Gastroesophageal sphincter (tissue), 4 donors: ENCODE measurements around the gene XXYLT1. TPM values are rescaled to one million over a fixed set of nuclear protein-coding genes. Genes with fewer than 3 reads are reported as not detected.

Source experiments
- ATAC-seq: fragments of 150-250 bp; one replicate; pipeline ENCODE4 v1.9.1; 2016; ENCODE audit warnings: mild to moderate bottlenecking, moderate library complexity
- H3K27ac ChIP-seq, 4 donors: fragments of 200-600 bp; sonication (generic) in 3 of 4; 1 replicate in 3 of 4; 2 replicates in 1 of 4; pipeline ENCODE4 v1.5.1; 2016 to 2019
- H3K27me3 ChIP-seq: fragments of 200-600 bp; sonication (generic); one replicate; pipeline ENCODE4 v1.5.1; 2019
- H3K36me3 ChIP-seq, 2 donors: fragments of 200-600 bp; sonication (generic); one replicate each; pipeline ENCODE4 v1.5.1; 2019; ENCODE audit warnings: control low read depth in 1 of 2
- H3K4me1 ChIP-seq, 3 donors: fragments of 200-600 bp; sonication (generic); 1 replicate in 2 of 3; 2 replicates in 1 of 3; pipeline ENCODE4 v1.5.1; 2016 to 2019; ENCODE audit warnings: control low read depth in 2 of 3
- H3K4me3 ChIP-seq, 2 donors: fragments of 200-600 bp; sonication (generic); one replicate each; pipeline ENCODE4 v1.5.1; 2019; ENCODE audit warnings: mild to moderate bottlenecking in 1 of 2, moderate library complexity in 1 of 2
- H3K9me3 ChIP-seq, 3 donors: fragments of 200-600 bp; sonication (generic); one replicate each; pipeline ENCODE4 v1.5.1; 2017 to 2019; ENCODE audit warnings: control low read depth in 2 of 3
- CTCF ChIP-seq, 4 experiments: fragments of 200-600 bp in 2 of 4; fragments of 450-650 bp in 2 of 4; sonication (generic) in 1 of 4; IDR thresholded peaks; one replicate each; pipeline ENCODE4 v1.5.1; 2017 to 2019; ENCODE audit warnings: antibody characterized with exemption in 4 of 4, mild to moderate bottlenecking in 2 of 4, moderate library complexity in 2 of 4
- EP300 ChIP-seq: sonication (generic); formaldehyde crosslinking; IDR thresholded peaks from one replicate; pipeline ENCODE4 v1.6.1; 2017; ENCODE audit warnings: antibody characterized with exemption, mild to moderate bottlenecking
- POLR2A ChIP-seq, 2 donors: fragments of 450-650 bp; IDR thresholded peaks; one replicate each; pipeline ENCODE4 v1.6.1; 2017; ENCODE audit warnings: antibody characterized with exemption in 2 of 2, mild to moderate bottlenecking in 2 of 2, moderate library complexity in 1 of 2
- POLR2AphosphoS5 ChIP-seq: sonication (generic); formaldehyde crosslinking; IDR thresholded peaks from one replicate; pipeline ENCODE4 v1.6.1; 2017; ENCODE audit warnings: antibody characterized with exemption
- WGBS, 2 donors: methylation state at CpG; one replicate each; pipeline ENCODE4 v1.1.5; 2018; ENCODE audit warnings: low coverage in 1 of 2; 5-methylcytosine and 5-hydroxymethylcytosine counted together
- total RNA-seq, 4 donors: library from RNA; depleted of rRNA; stranded (reverse); fragments of >200 nt; gene quantifications; one replicate each; pipeline ENCODE4 v1.1.0, GENCODE V29; 2016

The XXYLT1 gene
- total RNA-seq, 4 donors from 2014 or later, result 10.1 to 14.0 (median 12.5) TPM

- Histone ChIP-seq H3K4me3 (no peak overlapping the region), H3K36me3 (no peaks in the 10 kb centered on the region), H3K4me1 (peaks cover 0 to under 1% (median 0%) of the 10 kb centered on the region in 3 donors), H3K27ac (no peak overlapping the region), H3K9me3 (no peaks in the 10 kb centered on the region), H3K27me3 (no peaks in the 10 kb centered on the region)
- no peak for TF ChIP-seq POLR2AphosphoS5
- 72 to 90% methylated on average over 13 to 19 of the region's 22 CpGs for WGBS, 2 donors
- no peak for ATAC-seq
Measured at GRCh38 chr3:195097331-195098255, 173.4 kb downstream of the XXYLT1 start.

- Histone ChIP-seq H3K9me3 (no peaks in the 10 kb centered on the region), H3K4me1 (no peaks in the 10 kb centered on the region), H3K27me3 (no peaks in the 10 kb centered on the region), H3K36me3 (no peaks in the 10 kb centered on the region), H3K4me3 (no peak overlapping the region), H3K27ac (no peak overlapping the region)
- WGBS, 2 donors, result 93 to 94% methylated on average over 2 to 12 of the region's 13 CpGs
- TF ChIP-seq POLR2A (IDR thresholded peaks at IDR 0.05) (no peak), CTCF (IDR thresholded peaks at IDR 0.05) (no peak), POLR2AphosphoS5 (no peak), EP300 (no peak)
- no peak for ATAC-seq
Measured at GRCh38 chr3:195096484-195097330, 174.3 kb downstream of the XXYLT1 start.

GRCh38 chr3:195096053-195096452 is 174.9 kb downstream of the XXYLT1 start:
- no peak overlapping the region for H3K27ac ChIP-seq
- H3K4me1 ChIP-seq, result no peaks in the 10 kb centered on the region
- no peak for TF ChIP-seq POLR2AphosphoS5
- no peak for TF ChIP-seq EP300
- no peak for TF ChIP-seq POLR2A (IDR thresholded peaks at IDR 0.05)
- no peak for TF ChIP-seq CTCF (IDR thresholded peaks at IDR 0.05)
- no peaks in the 10 kb centered on the region for H3K27me3 ChIP-seq
- H3K36me3 ChIP-seq, result no peaks in the 10 kb centered on the region
- no peak for ATAC-seq
- 75 to 100% methylated on average over 1 to 4 of the region's 11 CpGs for WGBS, 2 donors
- no peaks in the 10 kb centered on the region for H3K9me3 ChIP-seq
- H3K4me3 ChIP-seq, result no peak overlapping the region

GRCh38 chr3:195095704-195096036 is 175.3 kb downstream of the XXYLT1 start:
- Histone ChIP-seq H3K4me1 (no peaks in the 10 kb centered on the region), H3K27me3 (no peaks in the 10 kb centered on the region), H3K36me3 (no peaks in the 10 kb centered on the region), H3K4me3 (no peak overlapping the region), H3K27ac (no peak overlapping the region), H3K9me3 (no peaks in the 10 kb centered on the region)
- TF ChIP-seq POLR2A (IDR thresholded peaks at IDR 0.05), result no peak
- ATAC-seq, result no peak
- 70% methylated on average over 3 of the region's 7 CpGs; no CpG with 5 or more reads in 1 of the 2 donors for WGBS, 2 donors

- no peaks in the 10 kb centered on the region for H3K9me3 ChIP-seq
- H3K4me1 ChIP-seq, result no peaks in the 10 kb centered on the region
- ATAC-seq, result no peak
- H3K4me3 ChIP-seq, result no peak overlapping the region
- no peak overlapping the region for H3K27ac ChIP-seq
- TF ChIP-seq EP300, result no peak
- TF ChIP-seq POLR2A (IDR thresholded peaks at IDR 0.05), result no peak
- TF ChIP-seq POLR2AphosphoS5, result no peak
- TF ChIP-seq CTCF (IDR thresholded peaks at IDR 0.05), result no peak
- no peaks in the 10 kb centered on the region for H3K36me3 ChIP-seq
- H3K27me3 ChIP-seq, result no peaks in the 10 kb centered on the region
- WGBS, 2 donors, result 67 to 86% methylated on average over 2 to 11 of the region's 19 CpGs
Measured at GRCh38 chr3:195095035-195095703, 175.8 kb downstream of the XXYLT1 start.
